H1 (cell line): ENCODE data around the gene LRRC4C. TPM values are rescaled to one million over a fixed set of nuclear protein-coding genes. Genes with fewer than 3 reads are reported as not detected.

Experiments used
- CTCF ChIA-PET: fragments of 300-600 bp; sonication (Branson Sonifier 250); formaldehyde crosslinking; loops from one replicate; lab custom pipeline; 2021; ENCODE audit not compliant: partially characterized antibody; lab: Charles Lee
- POLR2A ChIA-PET: fragments of 300-600 bp; sonication (Branson Sonifier 250); formaldehyde crosslinking; loops from one replicate; lab custom pipeline; 2021; ENCODE audit warnings: inconsistent platforms; ENCODE audit not compliant: partially characterized antibody; lab: Charles Lee
- DNase-seq, 2 experiments: peaks; one replicate each; pipeline versions ENCODE4 v3.0.0 to v3.0.0-alpha.2; 2010 to 2022; ENCODE audit warnings: low spot score in 2 of 2, low read depth in 1 of 2, mixed read lengths in 1 of 2
- FAIRE-seq: peaks from 2 replicates; lab custom pipeline; 2011; peaks lifted over from hg19 to GRCh38; lab: Jason Lieb, UNC
- H2AFZ ChIP-seq: 2 replicates; pipeline ENCODE4 v1.8.1; 2012; ENCODE audit warnings: low read length, inconsistent platforms
- H2AK5ac ChIP-seq: 2 replicates; pipeline ENCODE4 v1.6.1; 2013; ENCODE audit warnings: low read depth, low read length
- H2BK120ac ChIP-seq: replicated peaks from 2 replicates; pipeline ENCODE3; 2013; ENCODE audit warnings: low read depth, low read length, inconsistent platforms
- H2BK12ac ChIP-seq: 2 replicates; pipeline ENCODE4 v1.6.1; 2013; ENCODE audit warnings: low read depth, low read length
- H2BK15ac ChIP-seq: 2 replicates; pipeline ENCODE4 v1.6.1; 2013; ENCODE audit warnings: low read length
- H2BK20ac ChIP-seq: 2 replicates; pipeline ENCODE4 v1.6.1; 2013; ENCODE audit warnings: low read length
- H2BK5ac ChIP-seq: 2 replicates; pipeline ENCODE4 v1.6.1; 2013; ENCODE audit warnings: low read depth, low read length
- H3K14ac ChIP-seq: 2 replicates; pipeline ENCODE4 v1.6.1; 2013; ENCODE audit warnings: inconsistent platforms; ENCODE audit not compliant: insufficient read length
- H3K18ac ChIP-seq: 2 replicates; pipeline ENCODE4 v1.6.1; 2013; ENCODE audit warnings: low read length; ENCODE audit errors: extremely low read depth
- H3K23ac ChIP-seq: 2 replicates; pipeline ENCODE4 v1.6.1; 2013; ENCODE audit warnings: inconsistent platforms; ENCODE audit not compliant: insufficient read length
- H3K23me2 ChIP-seq: 2 replicates; pipeline ENCODE4 v1.6.1; 2013; ENCODE audit warnings: low read depth, low read length
- H3K27ac ChIP-seq: 2 replicates; pipeline ENCODE4 v1.6.1; 2011; ENCODE audit warnings: low read depth, low read length, inconsistent platforms
- H3K27me3 ChIP-seq, 4 experiments: replicated peaks in 1 of 4; 1 replicate in 1 of 4; 2 replicates in 3 of 4; pipeline versions ENCODE4 v1.6.1 to v1.8.1; 2011 to 2013; ENCODE audit warnings: low read length in 3 of 4, mild to moderate bottlenecking in 3 of 4, inconsistent platforms in 2 of 4, mixed read lengths in 2 of 4, moderate library complexity in 1 of 4; ENCODE audit not compliant: control insufficient read depth in 3 of 4, insufficient read depth in 3 of 4; ENCODE audit errors: extremely low read depth in 1 of 4
- H3K36me3 ChIP-seq, 4 experiments: 2 replicates each; pipeline versions ENCODE4 v1.6.1 to v1.8.1; 2011 to 2013; ENCODE audit warnings: mild to moderate bottlenecking in 4 of 4, low read length in 3 of 4, moderate library complexity in 2 of 4, control low read depth in 1 of 4, inconsistent platforms in 1 of 4; ENCODE audit not compliant: insufficient read depth in 4 of 4, control insufficient read depth in 2 of 4
- H3K4ac ChIP-seq: replicated peaks from 2 replicates; pipeline ENCODE3; 2013; ENCODE audit warnings: low read length, low read depth, mixed read lengths, inconsistent platforms; ENCODE audit not compliant: insufficient read length
- H3K4me1 ChIP-seq, 4 experiments: replicated peaks in 1 of 4; 1 replicate in 1 of 4; 2 replicates in 3 of 4; pipeline versions ENCODE4 v1.6.1 to v1.8.1; 2011 to 2013; ENCODE audit warnings: low read length in 3 of 4, inconsistent platforms in 2 of 4, mixed read lengths in 1 of 4; ENCODE audit not compliant: insufficient read depth in 4 of 4, control insufficient read depth in 3 of 4
- H3K4me2 ChIP-seq, 2 experiments: 2 replicates each; pipeline versions ENCODE4 v1.6.1 to v1.8.1; 2011 to 2013; ENCODE audit warnings: low read depth in 2 of 2, low read length in 2 of 2, control low read depth in 1 of 2, inconsistent platforms in 1 of 2, mild to moderate bottlenecking in 1 of 2; ENCODE audit not compliant: insufficient read depth in 1 of 2
- H3K4me3 ChIP-seq, 4 experiments: fragments of 200-600, 300-600 bp in 1 of 4; sonication (generic), shearing (Covaris generic), sonication (Bioruptor Twin) in 1 of 4; 2 replicates each; pipeline versions ENCODE4 v1.5.1 to v1.8.1; 2011 to 2016; ENCODE audit warnings: low read length in 4 of 4, low read depth in 3 of 4, control low read depth in 2 of 4, inconsistent platforms in 2 of 4, mild to moderate bottlenecking in 2 of 4, mixed read lengths in 1 of 4, moderate library complexity in 1 of 4; ENCODE audit not compliant: insufficient read depth in 2 of 4; ENCODE audit errors: extremely low read depth in 1 of 4
- H3K56ac ChIP-seq: replicated peaks from 2 replicates; pipeline ENCODE3; 2013; ENCODE audit warnings: low read depth, mild to moderate bottlenecking, mixed read lengths, low read length, inconsistent platforms; ENCODE audit not compliant: insufficient read length
- H3K79me1 ChIP-seq: 2 replicates; pipeline ENCODE4 v1.6.1; 2013; ENCODE audit warnings: low read depth, low read length, control low read depth
- H3K79me2 ChIP-seq, 2 experiments: 2 replicates each; pipeline versions ENCODE4 v1.6.1 to v1.8.1; 2012 to 2013; ENCODE audit warnings: low read length in 2 of 2, mild to moderate bottlenecking in 2 of 2, inconsistent platforms in 1 of 2; ENCODE audit not compliant: insufficient read depth in 2 of 2, control insufficient read depth in 1 of 2
- H3K9ac ChIP-seq, 4 experiments: replicated peaks in 1 of 4; 1 replicate in 1 of 4; 2 replicates in 3 of 4; pipeline versions ENCODE4 v1.6.1 to v1.8.1; 2011 to 2013; ENCODE audit warnings: low read depth in 3 of 4, low read length in 3 of 4, control low read depth in 2 of 4, mild to moderate bottlenecking in 2 of 4, moderate library complexity in 2 of 4, inconsistent platforms in 1 of 4; ENCODE audit errors: extremely low read depth in 1 of 4
- H3K9me3 ChIP-seq, 2 experiments: 2 replicates each; pipeline versions ENCODE4 v1.6.1 to v1.8.1; 2012 to 2013; ENCODE audit warnings: mild to moderate bottlenecking in 2 of 2, moderate library complexity in 2 of 2, control low read depth in 1 of 2, inconsistent platforms in 1 of 2, low read depth in 1 of 2, low read length in 1 of 2, mixed read lengths in 1 of 2; ENCODE audit not compliant: insufficient read depth in 2 of 2
- H4K20me1 ChIP-seq, 2 experiments: replicated peaks in 1 of 2; 2 replicates each; pipeline versions ENCODE3 to v1.8.1; 2011 to 2013; ENCODE audit warnings: inconsistent platforms in 2 of 2, low read length in 2 of 2, mild to moderate bottlenecking in 1 of 2; ENCODE audit not compliant: insufficient read depth in 2 of 2, control insufficient read depth in 1 of 2
- H4K5ac ChIP-seq: 2 replicates; pipeline ENCODE4 v1.6.1; 2013; ENCODE audit warnings: low read length, low read depth, mixed read lengths, inconsistent platforms; ENCODE audit not compliant: insufficient read length
- H4K8ac ChIP-seq: 2 replicates; pipeline ENCODE4 v1.8.0; 2013; ENCODE audit warnings: mild to moderate bottlenecking, moderate library complexity, low read length, inconsistent platforms; ENCODE audit not compliant: insufficient read depth; ENCODE audit errors: extremely low read depth
- H4K91ac ChIP-seq: replicated peaks from 2 replicates; pipeline ENCODE3; 2013; ENCODE audit warnings: low read length, mixed read lengths, inconsistent platforms; ENCODE audit not compliant: insufficient read length
- ASH2L ChIP-seq: fragments of 200-600, 300-600 bp; sonication (generic); IDR thresholded peaks from one replicate; pipeline ENCODE4 v1.7.1; 2017; ENCODE audit warnings: low read length
- GABPA ChIP-seq: IDR thresholded peaks from 2 replicates; pipeline ENCODE4 v1.6.1; 2011; ENCODE audit warnings: mild to moderate bottlenecking, low read length, moderate library complexity, borderline replicate concordance; ENCODE audit not compliant: insufficient read depth
- SIX5 ChIP-seq: IDR thresholded peaks from 2 replicates; pipeline ENCODE4 v1.6.1; 2011; ENCODE audit warnings: mild to moderate bottlenecking, low read depth, low read length
- SP2 ChIP-seq: IDR thresholded peaks from 2 replicates; pipeline ENCODE4 v1.6.1; 2012; ENCODE audit warnings: mild to moderate bottlenecking, low read length, inconsistent platforms
- TAF7 ChIP-seq: optimal IDR thresholded peaks from 2 replicates; pipeline ENCODE3; 2011; ENCODE audit warnings: low read depth, mild to moderate bottlenecking, inconsistent platforms, low read length, moderate library complexity, borderline replicate concordance
- YY1 ChIP-seq: IDR thresholded peaks from 2 replicates; pipeline ENCODE4 v1.6.1; 2011; ENCODE audit warnings: low read depth, mild to moderate bottlenecking, low read length
- WGBS, 2 experiments: shearing (Covaris generic) in 1 of 2; methylation state at CpG; one replicate each; pipeline versions ENCODE4 v1.1.6 to v1.1.7; 2013 to 2015; ENCODE audit warnings: low lambda C conversion rate in 2 of 2, mixed read lengths in 2 of 2, inconsistent platforms in 1 of 2, low coverage in 1 of 2, missing lambda C conversion rate in 1 of 2; ENCODE audit not compliant: insufficient replicate concordance in 2 of 2, insufficient coverage in 1 of 2, insufficient read length in 1 of 2; ENCODE audit errors: extremely low coverage in 1 of 2, missing lambda C conversion rate in 1 of 2; 5-methylcytosine and 5-hydroxymethylcytosine counted together
- polyA plus RNA-seq, 7 experiments: library from polyadenylated mRNA; depleted of rRNA in 3 of 7; stranded (reverse) in 5 of 7; unstranded in 2 of 7; fragments of >200 nt in 5 of 7; fragments of 200-250 nt in 2 of 7; gene quantifications; 1 replicate in 5 of 7; 2 replicates in 1 of 7; 4 replicates in 1 of 7; pipeline versions ENCODE4 v1.2.1 to v1.2.3, GENCODE V29; 2011 to 2013; ENCODE audit warnings: missing spikeins in 2 of 7, mixed read lengths in 2 of 7
- total RNA-seq: library from RNA; stranded (reverse); fragmentation: NEBNext Ultra II Directional; extraction: Animal tissue kit (Norgen Biotek cat#: 25700); gene quantifications from 2 replicates; pipeline ENCODE4 v1.2.1, GENCODE V29; 2021

Gene LRRC4C
- total and polyA plus RNA-seq, 2 of the 8 experiments (the other 6 are each of a cell fraction or from before 2014, with no cell fraction given): 0.23 to 2.2 TPM

DNA sequence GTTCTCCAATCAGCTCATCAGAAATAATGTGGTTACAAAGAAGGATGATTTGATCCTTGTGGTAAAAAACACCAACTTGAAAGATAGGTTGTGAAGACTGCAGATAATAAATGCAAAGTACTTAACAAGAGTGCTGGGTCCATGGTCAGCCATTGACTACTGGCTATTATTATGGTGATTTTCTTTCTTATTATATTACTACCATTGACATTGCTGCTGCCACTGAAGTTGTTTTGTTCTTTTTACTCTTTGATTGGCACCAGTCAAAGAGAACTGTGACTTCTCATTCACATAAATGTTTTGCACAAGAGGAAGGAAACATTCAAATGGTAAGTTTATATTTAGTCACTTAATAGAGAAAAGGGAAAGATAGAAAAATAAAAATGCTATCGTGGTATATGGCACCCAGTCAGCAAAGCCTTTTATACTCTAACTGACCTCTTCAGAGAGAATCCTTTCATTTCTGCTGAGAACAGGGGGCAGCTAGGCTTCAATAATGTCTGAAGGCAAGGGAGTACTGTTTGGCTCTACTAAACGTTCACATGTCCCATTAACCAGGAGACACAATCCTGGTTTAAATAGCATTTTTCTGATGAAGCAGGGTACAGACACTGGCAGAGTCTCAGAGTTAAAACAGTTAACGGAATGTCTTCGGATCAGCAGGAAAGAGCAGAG lies 64.8 kb downstream of the LRRC4C start:
- peak overlapping the region; percentile 96 for H2BK120ac ChIP-seq
- H2BK20ac ChIP-seq: 0 out of 2 replicates have a peak overlapping the region, but pooled peaks have one; percentile 67
- no peaks in the 10 kb centered on the region for H3K23me2 ChIP-seq
- H3K36me3 ChIP-seq: no peaks in the 10 kb centered on the region
- H3K4ac ChIP-seq: no peak overlapping the region
- no peak for DNase-seq
- 52% methylated on average over 4 of the region's 4 CpGs; no CpG with 5 or more reads in 1 of the 2 experiments for WGBS, 2 experiments
- H2BK5ac ChIP-seq: peak overlapping the region; percentile 76; the same call in 1 of the 2 replicates
- no peak overlapping the region for H3K27ac ChIP-seq
- peak overlapping the region; percentile 12; the same call in 1 of the 2 replicates for H2BK12ac ChIP-seq
- H3K4me3 ChIP-seq: peak overlapping the region in 1 of 4 experiments; percentile 23; a peak in 2 of 8 replicates
- no peaks in the 10 kb centered on the region for H3K79me1 ChIP-seq
- no peak overlapping the region for H2AK5ac ChIP-seq
- no peak for TF ChIP-seq TAF7
- no peak for TF ChIP-seq SIX5
- TF ChIP-seq ASH2L: no peak
- no peak for TF ChIP-seq GABPA
- TF ChIP-seq YY1: no peak
- TF ChIP-seq SP2: no peak
- H3K14ac ChIP-seq: peak overlapping the region; percentile 97
- H3K4me2 ChIP-seq: peak overlapping the region; percentile 40 to 60
- peak overlapping the region; percentile 85 for H3K23ac ChIP-seq
- H3K4me1 ChIP-seq: peaks cover 0 to 26% (median 16%) of the 10 kb centered on the region in 4 experiments; a peak in 5 of 7 replicates
- H3K9ac ChIP-seq: no peak overlapping the region
- no peak overlapping the region for H2BK15ac ChIP-seq
- no peak overlapping the region for H2AFZ ChIP-seq
- H4K8ac ChIP-seq: no peak overlapping the region
- peak overlapping the region; percentile 86 for H4K91ac ChIP-seq
- CTCF ChIA-PET: interaction anchor here (0.6 kb wide), 1 partner anchor 601 kb away, joined by 4 read pairs; no protein-coding TSS in a partner anchor
- no peaks in the 10 kb centered on the region for H4K20me1 ChIP-seq
- H3K9me3 ChIP-seq: no peaks in the 10 kb centered on the region
- no peak overlapping the region; the same call in 1 of the 2 replicates for H3K18ac ChIP-seq
- POLR2A ChIA-PET: no interaction called here
- H3K56ac ChIP-seq: no peak overlapping the region
- H3K27me3 ChIP-seq: no peaks in the 10 kb centered on the region
- FAIRE-seq: no peak
- peak overlapping the region; percentile 51 for H4K5ac ChIP-seq
- no peaks in the 10 kb centered on the region for H3K79me2 ChIP-seq
